ENCODE results near the gene MYO5A. TPM values are rescaled to one million over a fixed set of nuclear protein-coding genes. Genes with fewer than 3 reads are reported as not detected.

Gene MYO5A
- total and polyA plus RNA-seq, 9 of the 15 experiments (the other 6 are each of a cell fraction or from before 2014, with no cell fraction given) = 0.03 to 0.82 (median 0.40) TPM

DNA sequence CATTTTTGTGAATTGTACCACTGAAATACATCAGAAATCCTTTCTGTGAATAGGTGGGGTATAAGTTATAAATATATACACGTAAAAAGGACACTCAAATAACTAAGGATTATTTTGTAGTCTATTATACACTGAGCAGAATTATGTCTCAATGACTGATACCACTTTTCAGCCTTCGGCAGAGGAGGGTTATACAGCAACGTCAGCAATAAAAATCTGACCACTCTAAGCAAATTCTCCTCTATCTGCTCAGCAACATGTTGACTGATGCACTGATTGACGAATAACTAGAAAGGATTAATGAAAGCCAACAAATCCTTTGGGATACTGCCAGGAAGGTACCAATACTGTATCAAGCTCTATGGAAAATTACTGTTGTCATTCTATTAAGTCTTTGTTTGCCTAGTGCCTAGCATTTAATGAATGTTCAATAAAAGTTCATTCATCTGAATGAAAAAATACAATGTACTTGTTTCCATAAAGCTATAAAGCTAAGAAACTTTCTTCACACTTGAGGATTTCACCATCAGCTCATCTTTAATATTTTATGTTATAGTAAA is 34.9 kb upstream of the MYO5A start:
- Histone ChIP-seq H2AFZ (ENCODE audit: low read depth, low read length) (no peak overlapping the region), H3K27ac (ENCODE audit: extremely low read depth, low read depth, low read length) (no peak overlapping the region), H4K20me1 (replicated peaks; ENCODE audit: control insufficient read depth, insufficient read depth, low read length) (peaks cover 15% of the 10 kb centered on the region; the same call in 1 of the 2 replicates), H3K9me3 (replicated peaks; ENCODE audit: control insufficient read depth, insufficient read depth, low read depth, low read length) (peaks cover 4% of the 10 kb centered on the region; the same call in 1 of the 2 replicates), H3K4me2 (ENCODE audit: insufficient read depth, low read length) (no peak overlapping the region), H3K36me3 (ENCODE audit: control insufficient read depth, insufficient read depth, low read length) (peaks cover 39% of the 10 kb centered on the region), H3K9ac (ENCODE audit: insufficient read depth in 1 of 2, low read depth in 2 of 2, low read length in 2 of 2) (no peak overlapping the region), H3K4me3 (no peak overlapping the region), H3K27me3 (ENCODE audit: control insufficient read depth in 2 of 2, insufficient read depth in 2 of 2, low read length in 2 of 2) (no peaks in the 10 kb centered on the region), H3K9me1 (ENCODE audit: control insufficient read depth, insufficient read depth, low read length) (no peaks in the 10 kb centered on the region), H3K4me1 (replicated peaks in 1 of 2; ENCODE audit: control insufficient read depth in 2 of 2, insufficient read depth in 2 of 2, low read length in 2 of 2) (peaks cover 7 to 15% of the 10 kb centered on the region in 2 experiments; a peak in 4 of 5 replicates), H3K79me2 (ENCODE audit: control insufficient read depth, insufficient read depth, low read length) (peaks cover 100% of the 10 kb centered on the region)
- ChIA-PET CTCF (ENCODE audit: low intra/inter-chr PET ratio) (no interaction called here), POLR2A (interaction anchor here (0.9 kb wide), 1 partner anchor 14 kb away, joined by 3 read pairs; no protein-coding TSS in a partner anchor)
- WGBS (ENCODE audit: insufficient coverage, low coverage, missing lambda C conversion rate) = 88% methylated on average over 4 of the region's 4 CpGs
- in situ Hi-C loops (cut with MboI) (no loop called here), intact Hi-C loops (cut with micrococcal nuclease) (no loop called here)
- ATAC-seq = no peak
- BruUV-seq (replicated peaks) = no TSS peak
- DNase-seq (ENCODE audit: extremely low read depth in 1 of 4, low spot score in 3 of 4) = no peak
- no peak for FAIRE-seq
- TF ChIP-seq ETS1 (conservative IDR thresholded peaks at IDR 0.05; ENCODE audit: control insufficient read depth, low read depth, low read length) (no peak), RFX1 (IDR thresholded peaks at IDR 0.05) (no peak), ZBTB33 (CRISPR knock-in tag; IDR thresholded peaks at IDR 0.05) (no peak), MAFK (IDR thresholded peaks at IDR 0.05; ENCODE audit: low read length) (peak; percentile 72), ZNF316 (IDR thresholded peaks at IDR 0.05) (peak; percentile 84), ZNF655 (CRISPR knock-in tag; IDR thresholded peaks at IDR 0.05) (no peak), XRCC3 (IDR thresholded peaks at IDR 0.05) (no peak), ZNF146 (CRISPR knock-in tag; IDR thresholded peaks at IDR 0.05; ENCODE audit: unreplicated experiment) (no peak), SMARCA5 (IDR thresholded peaks at IDR 0.05) (no peak), MAFF (IDR thresholded peaks at IDR 0.05; ENCODE audit: low read length) (peak; percentile 66), STAT5A (IDR thresholded peaks at IDR 0.05; ENCODE audit: borderline replicate concordance, low read length) (no peak), PRDM10 (IDR thresholded peaks at IDR 0.05; ENCODE audit: partially characterized antibody) (no peak), FUS (optimal IDR thresholded peaks at IDR 0.05; ENCODE audit: low read depth, low read length) (no peak), ELF2 (CRISPR knock-in tag; IDR thresholded peaks at IDR 0.05) (no peak), MAFG (tag; conservative IDR thresholded peaks at IDR 0.05) (peak; percentile 51), STAG1 (CRISPR knock-in tag; IDR thresholded peaks at IDR 0.05; ENCODE audit: borderline replicate concordance) (no peak), C11orf30 (IDR thresholded peaks at IDR 0.05; ENCODE audit: low read depth) (peak; percentile 67)

Data from K562 (cell line).